ENCODE data around the gene RNF220.

GRCh38 chr1:44585315-44585920 is 180.4 kb downstream of the RNF220 start:
- TF ChIP-seq CTCF (IDR thresholded peaks at IDR 0.05): no peak
- TF ChIP-seq POLR2A (IDR thresholded peaks at IDR 0.05): no peak
